SK-N-MC (cell line): ENCODE measurements around the gene SPTSSB.

Experiments
- EZH2 ChIP-seq: fragments of 200-600 bp; sonication (generic); IDR thresholded peaks from one replicate; pipeline ENCODE4 v1.6.1; 2017; ENCODE audit warnings: antibody characterized with exemption
- FOXP2 ChIP-seq: optimal IDR thresholded peaks from 2 replicates; pipeline ENCODE3; 2011; ENCODE audit warnings: mild to moderate bottlenecking, moderate library complexity; ENCODE audit not compliant: insufficient read depth; ENCODE audit errors: extremely low read length, control extremely low read depth
- POLR2AphosphoS5 ChIP-seq: IDR thresholded peaks from 2 replicates; pipeline ENCODE4 v1.6.1; 2012; ENCODE audit warnings: mild to moderate bottlenecking, low read depth, low read length, borderline replicate concordance

DNA sequence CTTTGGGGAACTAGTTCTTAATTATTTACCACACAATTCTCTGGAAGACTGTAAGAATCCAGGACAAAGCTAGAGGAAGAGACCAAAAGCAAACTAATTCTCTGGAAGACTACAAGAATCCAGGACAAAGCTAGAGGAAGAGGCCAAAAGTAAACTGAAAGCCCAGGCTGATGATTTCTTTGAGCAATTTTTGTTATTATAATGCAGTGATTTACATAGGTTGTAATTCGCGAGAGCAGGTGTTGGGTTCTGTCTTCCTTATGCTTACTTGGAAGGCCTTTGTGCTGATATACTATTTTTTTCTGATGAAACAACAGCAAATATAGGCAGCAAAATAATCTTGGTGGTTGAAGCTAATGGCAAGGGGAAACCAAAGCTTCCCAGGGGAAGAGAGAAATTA lies 5.2 kb downstream of the SPTSSB start:
- no peak for TF ChIP-seq POLR2AphosphoS5
- no peak for TF ChIP-seq EZH2
- no peak for TF ChIP-seq FOXP2
